ENCODE data around the gene PDLIM4.

The PDLIM4 gene

DNA sequence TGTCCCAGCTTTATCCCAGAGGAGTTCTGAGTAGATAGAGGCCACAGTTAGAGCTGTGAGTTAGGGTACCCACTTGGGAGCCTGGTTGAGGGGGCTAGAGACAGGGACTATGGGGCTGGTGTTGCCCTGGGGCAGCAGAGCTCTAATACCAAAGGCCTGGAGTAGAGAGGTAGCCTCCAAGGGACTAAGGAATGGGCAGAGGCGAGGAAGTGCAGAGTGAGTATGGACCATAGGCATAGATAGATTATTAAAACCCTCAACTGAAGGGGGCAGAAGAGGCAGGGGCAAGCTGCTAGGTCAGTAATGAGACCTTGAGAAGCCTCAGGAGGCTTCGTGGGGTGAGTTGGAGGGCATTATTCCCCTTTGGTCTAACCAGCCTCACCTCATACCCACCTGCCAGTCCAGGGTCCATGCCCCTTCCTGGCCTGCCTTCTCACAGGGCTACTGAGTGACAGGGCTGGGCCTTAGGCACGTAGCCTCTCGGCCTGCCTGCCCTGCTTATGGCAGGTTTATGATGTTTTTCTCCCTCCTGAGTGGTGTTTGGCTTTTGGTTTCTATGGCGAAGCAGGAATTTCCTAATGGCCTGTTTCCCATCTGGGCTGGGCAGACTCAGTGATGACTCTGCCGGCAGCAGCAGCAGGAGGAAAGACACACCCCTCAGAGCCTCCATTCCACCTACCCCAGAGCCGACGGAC is 8.0 kb downstream of the PDLIM4 start:
- TF ChIP-seq ZFX (IDR thresholded peaks at IDR 0.05), result no peak
- TF ChIP-seq, protein P1, sequence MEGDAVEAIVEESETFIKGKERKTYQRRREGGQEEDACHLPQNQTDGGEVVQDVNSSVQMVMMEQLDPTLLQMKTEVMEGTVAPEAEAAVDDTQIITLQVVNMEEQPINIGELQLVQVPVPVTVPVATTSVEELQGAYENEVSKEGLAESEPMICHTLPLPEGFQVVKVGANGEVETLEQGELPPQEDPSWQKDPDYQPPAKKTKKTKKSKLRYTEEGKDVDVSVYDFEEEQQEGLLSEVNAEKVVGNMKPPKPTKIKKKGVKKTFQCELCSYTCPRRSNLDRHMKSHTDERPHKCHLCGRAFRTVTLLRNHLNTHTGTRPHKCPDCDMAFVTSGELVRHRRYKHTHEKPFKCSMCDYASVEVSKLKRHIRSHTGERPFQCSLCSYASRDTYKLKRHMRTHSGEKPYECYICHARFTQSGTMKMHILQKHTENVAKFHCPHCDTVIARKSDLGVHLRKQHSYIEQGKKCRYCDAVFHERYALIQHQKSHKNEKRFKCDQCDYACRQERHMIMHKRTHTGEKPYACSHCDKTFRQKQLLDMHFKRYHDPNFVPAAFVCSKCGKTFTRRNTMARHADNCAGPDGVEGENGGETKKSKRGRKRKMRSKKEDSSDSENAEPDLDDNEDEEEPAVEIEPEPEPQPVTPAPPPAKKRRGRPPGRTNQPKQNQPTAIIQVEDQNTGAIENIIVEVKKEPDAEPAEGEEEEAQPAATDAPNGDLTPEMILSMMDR (conservative IDR thresholded peaks at IDR 0.05), result no peak
- no peak overlapping the region for H3K27ac ChIP-seq

DNA sequence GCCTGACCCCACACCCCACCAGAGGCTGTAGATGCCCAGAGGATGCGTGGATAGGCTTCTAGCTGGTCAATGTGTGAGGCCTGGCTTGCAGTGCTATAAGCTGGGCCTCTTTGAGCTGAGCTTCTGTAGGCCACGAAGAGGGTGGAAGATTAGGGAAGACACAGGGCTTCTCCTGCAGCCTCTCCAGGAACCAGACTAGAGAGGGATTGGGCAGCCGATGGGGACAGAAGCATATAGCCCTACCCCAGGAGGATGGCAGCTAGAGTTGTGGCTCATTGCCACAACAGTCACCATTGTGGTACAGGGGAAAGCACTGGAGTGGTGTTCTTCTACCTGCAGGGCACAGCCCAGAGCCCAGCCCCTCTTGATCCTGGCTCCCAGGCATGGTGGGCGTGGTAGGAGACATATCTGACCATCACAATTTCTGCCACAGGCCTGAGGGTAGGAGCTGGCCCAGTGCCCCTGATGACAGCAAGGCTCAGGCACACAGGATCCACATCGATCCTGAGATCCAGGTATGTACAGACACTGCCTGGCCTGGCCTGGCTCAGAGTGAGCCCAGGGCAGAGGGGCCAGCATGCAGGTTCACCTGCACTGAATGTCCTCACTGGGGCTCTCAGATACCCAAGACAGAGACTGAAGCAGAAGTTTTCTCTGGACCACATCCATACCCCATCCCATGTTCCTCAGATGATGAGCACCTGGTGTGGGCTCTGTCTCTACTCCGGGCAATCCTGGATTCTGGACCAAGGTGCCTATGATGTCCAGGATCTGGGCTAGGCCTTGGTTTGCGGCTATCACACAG is 8.7 kb downstream of the PDLIM4 start:
- TF ChIP-seq, protein P1 (conservative IDR thresholded peaks at IDR 0.05), result no peak
- no peak for TF ChIP-seq ZFX (IDR thresholded peaks at IDR 0.05)
- H3K27ac ChIP-seq, result no peak overlapping the region

DNA sequence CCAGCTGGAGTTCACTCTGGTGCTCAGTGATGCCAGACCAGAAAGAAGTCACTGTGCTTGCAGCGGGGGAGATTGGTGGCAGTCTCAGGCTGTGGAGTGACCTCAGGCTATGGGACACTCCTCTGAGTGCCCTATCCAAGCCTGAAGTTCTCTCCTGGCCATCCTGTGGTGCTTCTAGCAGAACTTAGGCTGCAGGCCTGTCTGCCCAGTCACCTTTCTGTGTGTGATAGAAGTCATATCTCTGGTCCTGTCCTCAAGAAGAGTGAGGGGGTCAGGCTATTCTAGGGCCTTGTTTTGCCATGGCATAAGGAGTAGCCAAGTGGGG is 9.3 kb downstream of the PDLIM4 start:
- TF ChIP-seq, protein P1 (conservative IDR thresholded peaks at IDR 0.05), result no peak
- no peak for TF ChIP-seq ZFX (IDR thresholded peaks at IDR 0.05)
- no peak overlapping the region for H3K27ac ChIP-seq

DNA sequence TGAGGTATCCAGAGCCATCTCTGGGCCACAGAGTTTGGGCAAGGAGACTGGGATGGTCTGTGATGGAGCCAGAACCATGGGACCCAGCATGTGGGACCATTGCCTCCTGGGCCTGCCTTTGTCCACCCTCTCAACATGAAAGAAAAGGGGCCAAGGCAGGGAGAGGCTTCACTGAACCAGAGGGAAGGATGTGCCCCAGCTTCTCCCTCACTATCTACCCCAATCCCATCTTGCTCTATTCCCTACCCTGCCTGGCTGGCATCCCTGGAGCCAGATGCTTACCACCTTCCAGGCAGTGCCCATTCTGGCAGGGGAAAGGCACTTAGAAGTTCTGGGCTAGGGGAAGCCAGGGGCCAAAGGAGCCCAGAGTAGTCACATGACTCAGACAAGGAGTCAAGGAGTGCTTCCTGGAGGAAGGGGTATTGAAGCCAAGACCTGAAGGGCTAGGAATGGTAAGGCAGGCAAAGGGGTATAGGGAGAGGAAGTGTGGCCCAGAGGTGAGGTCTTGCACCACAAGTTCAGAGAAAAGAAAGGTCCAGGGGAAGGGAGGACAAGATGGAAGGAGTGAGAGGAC is 9.8 kb downstream of the PDLIM4 start:
- TF ChIP-seq, protein P1 (conservative IDR thresholded peaks at IDR 0.05), result no peak
- TF ChIP-seq ZFX (IDR thresholded peaks at IDR 0.05), result no peak
- H3K27ac ChIP-seq, result no peak overlapping the region

DNA sequence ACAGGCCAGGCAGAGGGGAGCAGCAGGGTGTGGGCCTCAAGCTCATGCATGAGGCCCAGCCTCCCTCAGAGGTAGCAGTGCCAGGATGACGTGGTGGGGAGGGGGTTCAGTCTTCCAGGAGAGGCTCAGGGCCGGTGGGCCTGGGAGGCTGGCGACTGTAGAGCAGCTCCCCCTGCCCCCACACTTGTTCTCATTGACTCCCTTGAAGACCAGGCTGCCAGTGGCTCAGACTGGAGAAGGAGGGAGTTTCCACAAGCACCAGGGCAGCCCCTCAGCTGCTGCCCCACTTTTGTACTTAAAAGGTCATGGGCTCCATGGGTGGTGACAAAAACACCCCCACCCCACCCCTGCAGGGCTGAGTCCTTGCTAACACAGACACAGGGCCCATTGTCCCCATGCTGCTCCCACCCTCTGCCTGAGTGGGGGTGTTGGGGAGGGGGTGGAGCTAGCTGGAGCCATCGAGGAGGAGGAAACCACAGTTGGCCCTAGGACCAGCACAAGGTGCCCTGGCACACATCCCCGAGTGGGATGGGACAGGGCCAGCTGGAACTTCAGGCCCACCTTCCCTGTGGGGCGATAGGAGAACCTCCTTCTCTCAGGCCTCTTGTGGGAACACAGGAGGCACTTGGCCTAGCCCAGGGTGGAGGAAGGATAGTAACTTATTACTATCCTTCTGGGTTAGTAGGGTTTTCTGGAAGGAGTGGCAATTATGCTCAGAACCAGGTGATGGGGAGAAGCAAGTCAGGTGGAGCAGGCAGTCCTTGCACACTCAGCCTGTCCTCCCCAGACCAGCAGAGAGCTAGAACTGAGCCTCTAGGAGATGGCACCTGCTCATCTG is 10.7 kb downstream of the PDLIM4 start:
- TF ChIP-seq, protein P1 (conservative IDR thresholded peaks at IDR 0.05), result no peak
- no peak for TF ChIP-seq ZFX (IDR thresholded peaks at IDR 0.05)
- no peak overlapping the region for H3K27ac ChIP-seq

DNA sequence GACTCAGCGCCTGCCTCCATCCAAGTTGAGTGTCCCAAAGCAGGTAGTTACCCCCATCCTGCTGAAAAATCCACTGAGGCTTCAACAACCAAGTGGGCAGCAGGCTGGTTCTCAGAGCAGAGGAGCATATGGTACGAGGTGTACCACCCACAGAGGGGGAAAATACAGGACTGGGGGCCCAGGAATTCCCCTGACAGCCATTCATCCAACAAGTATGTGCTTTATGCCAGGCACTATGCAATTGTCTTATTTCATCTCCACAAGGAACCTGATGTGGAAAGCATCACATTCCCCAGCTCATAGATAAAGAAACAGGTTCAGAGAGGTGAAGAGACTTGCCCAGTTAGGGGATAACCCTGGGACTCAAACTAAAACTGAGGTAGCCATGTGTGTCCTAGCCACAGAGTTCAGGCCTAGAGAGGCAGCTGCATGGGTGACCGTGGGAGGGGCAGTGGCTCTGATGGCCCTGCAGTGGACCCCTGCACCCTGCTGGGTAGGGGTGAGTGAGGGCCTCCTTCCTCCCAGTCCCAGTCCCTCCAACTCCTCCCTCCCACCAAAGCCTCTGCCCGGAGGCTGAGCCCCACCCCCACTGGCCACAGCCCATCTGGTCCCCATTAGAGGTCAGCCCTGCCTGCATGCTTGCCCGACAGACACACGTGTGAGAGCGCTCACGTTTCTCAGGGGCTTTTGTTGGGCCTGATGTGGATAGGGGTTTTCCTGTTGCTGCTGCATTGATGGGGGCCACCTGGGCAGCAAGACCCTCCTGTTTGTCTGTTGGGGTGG is 11.5 kb downstream of the PDLIM4 start:
- no peak overlapping the region for H3K27ac ChIP-seq
- TF ChIP-seq, protein P1 (conservative IDR thresholded peaks at IDR 0.05), result no peak
- no peak for TF ChIP-seq ZFX (IDR thresholded peaks at IDR 0.05)
